Adrenal gland (tissue), 12 donors: ENCODE measurements around the gene CCDC124. TPM values are rescaled to one million over a fixed set of nuclear protein-coding genes. Genes with fewer than 3 reads are reported as not detected.

Experiments used
- DNase-seq, 7 donors: peaks; one replicate each; pipeline ENCODE4 v3.0.0-alpha.2; 2019 to 2020
- H3K27ac ChIP-seq, 5 donors: fragments of 200-600 bp; sonication (generic) in 4 of 5; 1 replicate in 3 of 5; 2 replicates in 2 of 5; pipeline versions ENCODE4 v1.5.1 to v1.8.0; 2016 to 2020; ENCODE audit warnings: mild to moderate bottlenecking in 1 of 5
- H3K27me3 ChIP-seq: fragments of 200-600 bp; 2 replicates; pipeline ENCODE4 v1.8.0; 2021
- H3K36me3 ChIP-seq, 2 donors: fragments of 200-600 bp; replicated peaks in 1 of 2; 1 replicate in 1 of 2; 2 replicates in 1 of 2; pipeline versions ENCODE4 v1.5.1 to v1.8.0; 2018 to 2022
- H3K4me1 ChIP-seq, 2 donors: fragments of 200-600 bp; replicated peaks in 1 of 2; 1 replicate in 1 of 2; 2 replicates in 1 of 2; pipeline versions ENCODE4 v1.5.1 to v1.8.0; 2018 to 2021
- H3K4me3 ChIP-seq, 4 donors: fragments of 200-600 bp; sonication (generic) in 3 of 4; one replicate each; pipeline ENCODE4 v1.5.1; 2016 to 2018
- H3K9me3 ChIP-seq, 3 donors: fragments of 200-600 bp; sonication (generic) in 1 of 3; replicated peaks in 1 of 3; 1 replicate in 2 of 3; 2 replicates in 1 of 3; pipeline versions ENCODE4 v1.5.1 to v1.8.0; 2016 to 2021
- CTCF ChIP-seq, 6 experiments: fragments of 450-650 bp in 4 of 6; fragments of 200-600 bp in 2 of 6; sonication (generic) in 1 of 6; IDR thresholded peaks; 1 replicate in 5 of 6; 2 replicates in 1 of 6; pipeline versions ENCODE4 v1.5.1 to v1.8.0; 2016 to 2021; ENCODE audit warnings: antibody characterized with exemption in 6 of 6, mild to moderate bottlenecking in 2 of 6, moderate library complexity in 1 of 6
- POLR2A ChIP-seq, 2 donors: fragments of 450-650 bp; IDR thresholded peaks; one replicate each; pipeline ENCODE4 v1.6.1; 2017; ENCODE audit warnings: antibody characterized with exemption in 2 of 2, mild to moderate bottlenecking in 2 of 2, moderate library complexity in 1 of 2
- WGBS, 4 donors: extraction: QIAGEN DNeasy Blood & Tissue Kit in 2 of 4; methylation state at CpG; one replicate each; pipeline versions ENCODE4 v1.1.5 to v1.1.7; 2013 to 2017; 5-methylcytosine and 5-hydroxymethylcytosine counted together
- intact Hi-C, 2 donors: fragments of 100-400 bp; cut with DNase I; formaldehyde crosslinking; loops; one replicate each; pipeline versions ENCODE4 v1.14.1 to v1.15.0; 2022 to 2023
- polyA plus RNA-seq, 3 donors: library from polyadenylated mRNA; stranded (reverse); fragments of 200-250 nt in 2 of 3; fragments of 350-450 nt in 1 of 3; fragmentation: Illumina TruSeq in 1 of 3; extraction: RNeasy Lipid Tissue Mini Kit (QIAGEN cat#74804) in 1 of 3; gene quantifications; one replicate each; pipeline ENCODE4 v1.2.3, GENCODE V29; 2013 to 2014
- total RNA-seq, 9 donors: library from RNA; depleted of rRNA in 4 of 9; stranded (reverse); fragments of >200 nt in 4 of 9; fragments of 120-200 nt in 1 of 9; fragmentation: NEBNext Ultra II Directional in 1 of 9; extraction: Animal tissue kit (Norgen Biotek cat#: 25700) in 1 of 9; gene quantifications; one replicate each; pipeline versions ENCODE4 v1.1.0 to v1.2.4, GENCODE V29; 2013 to 2023
- donor health status: healthy with polysubstance abuse.
- donor health status: Bipolar disorder and iron deficiency.
- donor health status: DM: yes; HTN: yes; CAD: no.
- donor health status: DM: no; HTN: no; CAD: no.
- donor health status: DM: no; HTN: no; CAD: no.
- donor health status: DM: yes; HTN: yes; CAD: no.

CCDC124 gene
- total and polyA plus RNA-seq, 12 donors, result 11.3 to 143 (median 65.9) TPM

GRCh38 chr19:17972230-17972629 lies 39.4 kb downstream of the CCDC124 start:
- no peak for DNase-seq
- H3K4me1 ChIP-seq, result no peaks in the 10 kb centered on the region
- WGBS, 4 donors, result 40 to 83% (median 66%) methylated on average over 1 of the region's 1 CpG
- peaks cover 6% of the 10 kb centered on the region for H3K27me3 ChIP-seq
- H3K9me3 ChIP-seq, result no peaks in the 10 kb centered on the region
- intact Hi-C loops, result no loop called here
- no peak overlapping the region for H3K4me3 ChIP-seq
- H3K36me3 ChIP-seq, result no peaks in the 10 kb centered on the region
- no peak for TF ChIP-seq CTCF (IDR thresholded peaks at IDR 0.05)
- no peak for TF ChIP-seq POLR2A (IDR thresholded peaks at IDR 0.05)
- H3K27ac ChIP-seq, result no peak overlapping the region

- intact Hi-C loops, result no loop called here
- H3K4me3 ChIP-seq, result no peak overlapping the region
- no peaks in the 10 kb centered on the region for H3K36me3 ChIP-seq
- WGBS, 4 donors, result 90 to 94% (median 90%) methylated on average over 7 to 23 of the region's 23 CpGs
- H3K27me3 ChIP-seq, result no peaks in the 10 kb centered on the region
- H3K4me1 ChIP-seq, result no peaks in the 10 kb centered on the region
- H3K9me3 ChIP-seq, result no peaks in the 10 kb centered on the region
- no peak overlapping the region for H3K27ac ChIP-seq
- TF ChIP-seq POLR2A (IDR thresholded peaks at IDR 0.05), result no peak
- TF ChIP-seq CTCF (IDR thresholded peaks at IDR 0.05), result no peak
- DNase-seq, result no peak
Measured at GRCh38 chr19:17973759-17974158, 40.9 kb downstream of the CCDC124 start.

GRCh38 chr19:17974551-17974950 lies 41.7 kb downstream of the CCDC124 start:
- no peaks in the 10 kb centered on the region for H3K27me3 ChIP-seq
- no peaks in the 10 kb centered on the region for H3K4me1 ChIP-seq
- no peak overlapping the region for H3K4me3 ChIP-seq
- no peak for DNase-seq
- TF ChIP-seq POLR2A (IDR thresholded peaks at IDR 0.05) (no peak), CTCF (IDR thresholded peaks at IDR 0.05) (no peak)
- intact Hi-C loops, result no loop called here
- H3K9me3 ChIP-seq, result no peaks in the 10 kb centered on the region
- H3K27ac ChIP-seq, result no peak overlapping the region
- H3K36me3 ChIP-seq, result no peaks in the 10 kb centered on the region
- WGBS, 4 donors, result 93 to 96% (median 93%) methylated on average over 3 to 6 of the region's 6 CpGs

- no peak for DNase-seq
- Histone ChIP-seq H3K27ac (no peak overlapping the region), H3K9me3 (no peaks in the 10 kb centered on the region), H3K36me3 (no peaks in the 10 kb centered on the region), H3K27me3 (no peaks in the 10 kb centered on the region), H3K4me1 (no peaks in the 10 kb centered on the region), H3K4me3 (no peak overlapping the region)
- intact Hi-C loops, result no loop called here
- TF ChIP-seq POLR2A (IDR thresholded peaks at IDR 0.05), result no peak
- TF ChIP-seq CTCF (IDR thresholded peaks at IDR 0.05), result no peak
- WGBS, 4 donors, result 83 to 91% (median 90%) methylated on average over 8 of the region's 8 CpGs
Measured at GRCh38 chr19:17975032-17975431, 42.2 kb downstream of the CCDC124 start.
